Gastrocnemius medialis (tissue), 4 donors: ENCODE measurements around the gene LRRK1. TPM values are rescaled to one million over a fixed set of nuclear protein-coding genes. Genes with fewer than 3 reads are reported as not detected.
"Not testable (repeated sequence)": the region's sequence is repeated elsewhere in the genome, so short reads cannot be mapped to it uniquely, and the experiment has no call there.

Experiments used
- ATAC-seq, 2 donors: fragments of 150-250 bp; one replicate each; pipeline ENCODE4 v1.9.1; 2016
- DNase-seq, 2 donors: peaks; one replicate each; pipeline ENCODE4 v3.0.0-alpha.2; 2019
- H3K27ac ChIP-seq, 4 donors: fragments of 200-600 bp; sonication (generic); 1 replicate in 1 of 4; 2 replicates in 3 of 4; pipeline ENCODE4 v1.5.1; 2016 to 2018; ENCODE audit warnings: mild to moderate bottlenecking in 2 of 4, moderate library complexity in 1 of 4
- H3K27me3 ChIP-seq, 3 donors: fragments of 200-600 bp; sonication (generic) in 2 of 3; 1 replicate in 1 of 3; 2 replicates in 2 of 3; pipeline versions ENCODE4 v1.5.1 to v1.6.0; 2016 to 2019; ENCODE audit warnings: mild to moderate bottlenecking in 1 of 3, moderate library complexity in 1 of 3
- H3K36me3 ChIP-seq, 2 donors: fragments of 200-600 bp; sonication (generic) in 1 of 2; one replicate each; pipeline ENCODE4 v1.5.1; 2017 to 2018
- H3K4me1 ChIP-seq, 2 donors: fragments of 200-600 bp; sonication (generic) in 1 of 2; one replicate each; pipeline ENCODE4 v1.5.1; 2016 to 2017; ENCODE audit warnings: mild to moderate bottlenecking in 2 of 2
- H3K4me3 ChIP-seq, 4 donors: fragments of 200-600 bp; sonication (generic) in 3 of 4; 1 replicate in 1 of 4; 2 replicates in 3 of 4; pipeline ENCODE4 v1.5.1; 2016 to 2019; ENCODE audit warnings: mild to moderate bottlenecking in 2 of 4
- H3K9me3 ChIP-seq, 3 donors: fragments of 200-600 bp; sonication (generic) in 2 of 3; 1 replicate in 1 of 3; 2 replicates in 2 of 3; pipeline ENCODE4 v1.5.1; 2016 to 2019
- CTCF ChIP-seq, 5 experiments: fragments of 450-650 bp in 3 of 5; fragments of 200-600 bp in 2 of 5; sonication (generic) in 2 of 5; IDR thresholded peaks in 4 of 5; conservative IDR thresholded peaks in 1 of 5; 1 replicate in 4 of 5; 2 replicates in 1 of 5; pipeline ENCODE4 v1.5.1; 2016 to 2019; ENCODE audit warnings: antibody characterized with exemption in 5 of 5, mild to moderate bottlenecking in 3 of 5, moderate library complexity in 3 of 5
- POLR2A ChIP-seq, 2 donors: fragments of 450-650 bp; IDR thresholded peaks; one replicate each; pipeline ENCODE4 v1.6.1; 2017; ENCODE audit warnings: antibody characterized with exemption in 2 of 2, mild to moderate bottlenecking in 2 of 2, moderate library complexity in 2 of 2
- in situ Hi-C, 4 donors: fragments of 200-750 bp; cut with MboI; loops; one replicate each; pipeline versions ENCODE4 v1.15.0 to v1.8.0; 2017; ENCODE audit warnings: low sequenced_read_pairs in 4 of 4
- intact Hi-C: fragments of 100-400 bp; cut with DNase I; formaldehyde crosslinking; loops from one replicate; pipeline ENCODE4 v1.15.1; 2023; ENCODE audit warnings: low total_unique reads
- total RNA-seq, 4 donors: library from RNA; depleted of rRNA; stranded (reverse); fragments of >200 nt; gene quantifications; one replicate each; pipeline versions ENCODE4 v1.1.0 to v1.2.3, GENCODE V29; 2016

Gene LRRK1
- total RNA-seq, 4 donors from 2014 or later, result 0.87 to 5.6 (median 1.7) TPM

GRCh38 chr15:101092867-101093202 lies 173.7 kb downstream of the LRRK1 start:
- intact Hi-C loops (no loop called here), in situ Hi-C loops (loop anchor here in 1 of 4 donors (5.0 kb wide), 1 partner anchor 164 kb away; no protein-coding TSS in a partner anchor)
- ATAC-seq (no peak), DNase-seq (no peak)
- TF ChIP-seq CTCF (IDR thresholded peaks at IDR 0.05 in 4 of 5, conservative IDR thresholded peaks at IDR 0.05 in 1 of 5) (no peak), POLR2A (IDR thresholded peaks at IDR 0.05) (no peak)
- Histone ChIP-seq H3K27me3 (no peaks in the 10 kb centered on the region), H3K4me3 (no peak overlapping the region), H3K4me1 (peaks cover 0 to 8% of the 10 kb centered on the region in 2 donors), H3K27ac (no peak overlapping the region), H3K36me3 (no peaks in the 10 kb centered on the region), H3K9me3 (no peaks in the 10 kb centered on the region)

- TF ChIP-seq CTCF (IDR thresholded peaks at IDR 0.05 in 4 of 5, conservative IDR thresholded peaks at IDR 0.05 in 1 of 5) (no peak), POLR2A (IDR thresholded peaks at IDR 0.05) (no peak)
- no peaks in the 10 kb centered on the region for H3K9me3 ChIP-seq
- H3K36me3 ChIP-seq, result no peaks in the 10 kb centered on the region
- DNase-seq, result no peak
- no peak for ATAC-seq
- in situ Hi-C loops (loop anchor here in 1 of 4 donors (5.0 kb wide), 1 partner anchor 163 kb away; no protein-coding TSS in a partner anchor), intact Hi-C loops (no loop called here)
- H3K4me1 ChIP-seq, result peaks cover 0 to 8% of the 10 kb centered on the region in 2 donors
- no peak overlapping the region for H3K27ac ChIP-seq
- H3K27me3 ChIP-seq, result no peaks in the 10 kb centered on the region
- H3K4me3 ChIP-seq, result no peak overlapping the region
Observed at GRCh38 chr15:101093958-101094357, 174.8 kb downstream of the LRRK1 start.

GRCh38 chr15:101095796-101096406 lies 176.7 kb downstream of the LRRK1 start:
- intact Hi-C loops, in situ Hi-C loops, DNase-seq, H3K36me3 ChIP-seq, H3K27ac ChIP-seq, H3K27me3 ChIP-seq, H3K4me1 ChIP-seq, ATAC-seq, H3K9me3 ChIP-seq, H3K4me3 ChIP-seq: not testable (repeated sequence)

GRCh38 chr15:101097111-101097510 lies 178.0 kb downstream of the LRRK1 start:
- DNase-seq, result no peak
- no peaks in the 10 kb centered on the region for H3K27me3 ChIP-seq
- no peaks in the 10 kb centered on the region for H3K9me3 ChIP-seq
- no peak for ATAC-seq
- H3K4me1 ChIP-seq, result peaks cover 0 to 4% of the 10 kb centered on the region in 2 donors
- intact Hi-C loops, result no loop called here
- H3K4me3 ChIP-seq, result no peak overlapping the region
- H3K36me3 ChIP-seq, result no peaks in the 10 kb centered on the region
- in situ Hi-C loops, result no loop called here
- no peak overlapping the region for H3K27ac ChIP-seq
- TF ChIP-seq CTCF (IDR thresholded peaks at IDR 0.05 in 4 of 5, conservative IDR thresholded peaks at IDR 0.05 in 1 of 5), result no peak
- TF ChIP-seq POLR2A (IDR thresholded peaks at IDR 0.05), result no peak

GRCh38 chr15:101099183-101099582 lies 180.0 kb downstream of the LRRK1 start:
- ATAC-seq, result no peak
- intact Hi-C loops (no loop called here), in situ Hi-C loops (no loop called here)
- no peak overlapping the region for H3K27ac ChIP-seq
- no peaks in the 10 kb centered on the region for H3K9me3 ChIP-seq
- no peaks in the 10 kb centered on the region for H3K27me3 ChIP-seq
- no peak overlapping the region for H3K4me3 ChIP-seq
- no peaks in the 10 kb centered on the region for H3K4me1 ChIP-seq
- H3K36me3 ChIP-seq, result no peaks in the 10 kb centered on the region
- TF ChIP-seq CTCF (IDR thresholded peaks at IDR 0.05 in 4 of 5, conservative IDR thresholded peaks at IDR 0.05 in 1 of 5) (no peak), POLR2A (IDR thresholded peaks at IDR 0.05) (no peak)
- no peak for DNase-seq
